Tibial artery (tissue), 4 donors: Measurements from ENCODE around the gene CTSZ.

Source experiments
- DNase-seq, 2 donors: peaks; one replicate each; pipeline ENCODE4 v3.0.0-alpha.2; 2019
- H3K27ac ChIP-seq, 2 donors: fragments of 200-600 bp; sonication (generic) in 1 of 2; 1 replicate in 1 of 2; 2 replicates in 1 of 2; pipeline ENCODE4 v1.5.1; 2018 to 2019; ENCODE audit warnings: mild to moderate bottlenecking in 1 of 2
- H3K27me3 ChIP-seq, 2 donors: fragments of 200-600 bp; sonication (generic) in 1 of 2; one replicate each; pipeline versions ENCODE4 v1.5.1 to v1.6.0; 2016 to 2019
- H3K36me3 ChIP-seq, 3 donors: fragments of 200-600 bp; sonication (generic) in 2 of 3; one replicate each; pipeline ENCODE4 v1.5.1; 2016 to 2019; ENCODE audit warnings: mild to moderate bottlenecking in 2 of 3
- H3K4me1 ChIP-seq, 4 donors: fragments of 200-600 bp; sonication (generic) in 2 of 4; 1 replicate in 3 of 4; 2 replicates in 1 of 4; pipeline ENCODE4 v1.5.1; 2016 to 2019
- H3K4me3 ChIP-seq, 2 donors: fragments of 200-600 bp; sonication (generic) in 1 of 2; 1 replicate in 1 of 2; 2 replicates in 1 of 2; pipeline ENCODE4 v1.5.1; 2018 to 2019; ENCODE audit warnings: mild to moderate bottlenecking in 2 of 2
- H3K9me3 ChIP-seq, 3 donors: fragments of 200-600 bp; sonication (generic) in 1 of 3; one replicate each; pipeline ENCODE4 v1.5.1; 2016 to 2019
- CTCF ChIP-seq, 2 experiments: fragments of 200-600 bp in 1 of 2; fragments of 450-650 bp in 1 of 2; IDR thresholded peaks; one replicate each; pipeline ENCODE4 v1.5.1; 2017 to 2019; ENCODE audit warnings: antibody characterized with exemption in 2 of 2, mild to moderate bottlenecking in 1 of 2, moderate library complexity in 1 of 2
- intact Hi-C: fragments of 100-400 bp; cut with DNase I; formaldehyde crosslinking; loops from one replicate; pipeline ENCODE4 v1.15.0; 2023; ENCODE audit warnings: low total_unique reads

CTSZ gene

GRCh38 chr20:59006864-59007664, at the start of gene CTSZ:
TSS of gene CTSZ (minus strand) at chr20:59007254. CDS start at chr20:59007128, 126 bp downstream.
- no peaks in the 10 kb centered on the region for H3K27me3 ChIP-seq
- intact Hi-C loops = no loop called here
- peak in 1 of 2 donors; percentile 79 for DNase-seq
- peaks cover 0 to 76% (median 51%) of the 10 kb centered on the region in 4 donors for H3K4me1 ChIP-seq
- peak within 1 kb of the TSS; percentile 86 to 94 for H3K27ac ChIP-seq
- peak within 1 kb of the TSS; percentile 80 to 90 for H3K4me3 ChIP-seq
- H3K36me3 ChIP-seq = peaks cover 0 to 7% (median under 1%) of the 10 kb centered on the region in 3 donors
- H3K9me3 ChIP-seq = no peaks in the 10 kb centered on the region
- TF ChIP-seq CTCF (IDR thresholded peaks at IDR 0.05) = no peak

GRCh38 chr20:59055302-59055701, 48.2 kb upstream of the CTSZ start:
- no peaks in the 10 kb centered on the region for H3K36me3 ChIP-seq
- H3K9me3 ChIP-seq = no peaks in the 10 kb centered on the region
- intact Hi-C loops = no loop called here
- no peak overlapping the region for H3K27ac ChIP-seq
- TF ChIP-seq CTCF (IDR thresholded peaks at IDR 0.05) = peak in 1 of 2 experiments; percentile 16
- H3K4me1 ChIP-seq = no peaks in the 10 kb centered on the region
- no peak for DNase-seq
- no peak overlapping the region for H3K4me3 ChIP-seq
- peaks cover 0 to 19% of the 10 kb centered on the region in 2 donors for H3K27me3 ChIP-seq

GRCh38 chr20:59051666-59052185, 44.7 kb upstream of the CTSZ start:
- TF ChIP-seq CTCF (IDR thresholded peaks at IDR 0.05) = no peak
- Histone ChIP-seq H3K4me3 (no peak overlapping the region), H3K9me3 (no peaks in the 10 kb centered on the region), H3K4me1 (no peaks in the 10 kb centered on the region), H3K27ac (no peak overlapping the region), H3K36me3 (no peaks in the 10 kb centered on the region), H3K27me3 (peaks cover 0 to 27% of the 10 kb centered on the region in 2 donors)
- intact Hi-C loops = no loop called here
- DNase-seq = no peak

GRCh38 chr20:59050437-59050836, 43.4 kb upstream of the CTSZ start:
- Histone ChIP-seq H3K9me3 (no peaks in the 10 kb centered on the region), H3K4me1 (no peaks in the 10 kb centered on the region), H3K27ac (no peak overlapping the region), H3K36me3 (no peaks in the 10 kb centered on the region), H3K27me3 (peaks cover 0 to 20% of the 10 kb centered on the region in 2 donors), H3K4me3 (no peak overlapping the region)
- intact Hi-C loops = no loop called here
- DNase-seq = no peak
- no peak for TF ChIP-seq CTCF (IDR thresholded peaks at IDR 0.05)

GRCh38 chr20:59048681-59049030, 41.6 kb upstream of the CTSZ start:
- H3K4me3 ChIP-seq = no peak overlapping the region
- H3K9me3 ChIP-seq = no peaks in the 10 kb centered on the region
- DNase-seq = no peak
- H3K4me1 ChIP-seq = no peaks in the 10 kb centered on the region
- TF ChIP-seq CTCF (IDR thresholded peaks at IDR 0.05) = no peak
- no peaks in the 10 kb centered on the region for H3K36me3 ChIP-seq
- intact Hi-C loops = no loop called here
- no peak overlapping the region for H3K27ac ChIP-seq
- H3K27me3 ChIP-seq = peaks cover 0 to 20% of the 10 kb centered on the region in 2 donors
